Ramos (cell line): Measurements from ENCODE around the gene TMEM106C.

Experiments
- in situ Hi-C: fragments of 300-500 bp; cut with MboI; formaldehyde crosslinking; loops from one replicate; pipeline ENCODE4 v1.14.3; 2022; ENCODE audit warnings: low sequenced_read_pairs; ENCODE audit not compliant: unreplicated experiment

Gene TMEM106C

DNA sequence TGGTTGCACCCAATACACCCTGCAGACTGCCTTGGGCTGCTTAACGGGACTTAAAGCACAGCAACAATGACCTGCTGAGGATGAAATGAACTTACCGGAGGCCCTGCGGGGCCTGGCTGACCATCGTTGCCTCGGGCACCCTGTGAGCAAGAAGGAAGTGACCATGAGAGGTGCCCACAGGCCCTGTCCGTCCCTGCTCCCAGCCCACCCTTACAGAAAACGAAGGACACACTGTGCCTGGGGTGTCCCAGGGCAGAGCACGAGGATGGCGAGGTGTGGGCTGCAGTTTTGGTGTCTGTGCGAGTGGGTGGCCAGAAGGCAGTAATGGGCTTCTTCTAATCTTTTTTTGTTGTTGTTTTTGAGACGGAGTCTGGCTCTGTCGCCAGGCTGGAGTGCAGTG is 26.3 kb downstream of the TMEM106C start:
- in situ Hi-C loops = no loop called here

- in situ Hi-C loops = no loop called here
These were observed 27.1 kb downstream of the TMEM106C start for GRCh38 chr12:47990351-47991105.

DNA sequence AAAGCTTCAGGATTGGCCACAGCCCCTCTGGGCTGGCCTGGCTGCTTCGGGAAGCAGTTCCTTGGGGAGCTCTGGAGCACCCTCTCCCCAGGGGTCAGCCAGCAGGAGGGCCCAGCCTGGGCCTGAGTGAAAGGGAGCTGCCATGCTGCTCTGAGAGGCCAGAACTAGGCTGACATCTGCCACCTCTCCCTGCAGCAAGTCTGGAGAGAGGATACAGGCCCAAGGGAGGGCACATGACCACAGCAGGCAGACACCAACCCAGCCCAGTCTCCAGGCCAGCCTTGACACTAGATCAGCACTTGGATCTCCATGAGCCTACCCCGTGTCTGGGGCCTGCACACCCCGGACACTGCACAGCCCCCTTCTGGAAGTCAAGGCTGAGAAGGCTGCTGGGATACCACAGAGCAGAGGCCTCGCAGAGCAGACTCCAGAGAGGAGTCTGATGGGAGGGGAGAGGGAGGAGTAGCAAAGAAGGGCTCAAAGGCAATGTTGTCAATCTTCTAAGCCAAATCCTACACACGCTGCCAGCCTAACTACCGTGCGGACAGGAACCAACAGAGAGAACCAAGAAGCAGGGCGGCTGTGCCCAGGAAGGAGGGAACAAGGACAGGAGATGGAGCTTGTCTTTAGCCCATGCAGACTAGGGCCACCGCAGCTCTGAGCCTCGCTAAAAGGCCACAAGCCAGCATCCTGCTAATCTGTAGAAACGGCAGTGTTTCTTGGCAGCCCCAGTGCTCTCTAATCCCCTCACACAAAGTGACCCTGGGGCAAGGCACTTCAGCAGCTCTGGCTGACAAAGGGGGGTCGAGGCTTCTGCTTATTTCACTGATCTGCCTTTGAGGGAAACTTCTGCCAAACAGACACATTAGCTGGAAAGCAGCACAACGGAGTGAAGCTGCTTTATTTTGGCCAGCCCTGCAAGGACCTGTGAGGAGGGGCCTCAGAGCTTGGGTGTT is 28.0 kb downstream of the TMEM106C start:
- in situ Hi-C loops = no loop called here

DNA sequence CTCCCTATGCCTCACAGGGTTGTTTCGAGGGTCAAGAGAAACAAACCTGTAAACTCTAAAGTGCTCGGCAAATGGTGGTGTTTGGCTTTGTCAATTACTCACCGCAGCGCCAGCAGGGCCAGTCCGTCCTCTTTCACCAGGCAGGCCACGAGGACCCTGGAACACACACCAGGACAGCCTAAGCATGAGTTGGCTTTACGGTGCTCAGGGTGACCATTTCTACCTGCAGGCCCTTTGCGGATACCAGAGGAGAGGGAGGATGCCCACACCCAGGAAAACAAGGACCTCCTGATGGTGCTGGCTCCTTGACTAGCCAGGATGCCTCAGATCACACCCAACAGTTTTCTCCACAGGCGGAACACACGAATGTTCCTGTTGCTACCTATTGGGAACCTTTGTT is 29.4 kb downstream of the TMEM106C start:
- in situ Hi-C loops = no loop called here

DNA sequence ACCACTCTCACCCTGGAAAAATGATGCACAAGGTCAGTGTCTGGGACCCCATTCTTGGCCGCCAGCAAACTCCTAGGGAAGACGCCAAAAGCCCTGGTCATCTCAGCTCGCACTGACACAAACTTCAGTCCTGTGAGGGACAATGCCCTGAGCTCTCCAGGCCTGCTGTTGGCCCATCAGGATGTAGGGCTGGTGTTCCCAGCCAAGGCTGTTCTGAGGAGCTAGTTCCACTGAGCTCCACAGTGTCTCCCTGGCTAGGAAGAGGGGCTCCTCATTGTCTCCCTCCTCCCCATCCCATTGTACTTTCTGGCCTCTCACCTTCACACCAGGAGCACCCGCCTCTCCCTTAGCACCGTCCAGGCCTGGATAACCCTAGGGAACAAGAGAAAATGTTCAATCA is 30.1 kb downstream of the TMEM106C start:
- in situ Hi-C loops = no loop called here

GRCh38 chr12:47995981-47996401 is 32.6 kb downstream of the TMEM106C start:
- in situ Hi-C loops = no loop called here

- in situ Hi-C loops = no loop called here
These were observed 33.9 kb downstream of the TMEM106C start for GRCh38 chr12:47997321-47997720.

DNA sequence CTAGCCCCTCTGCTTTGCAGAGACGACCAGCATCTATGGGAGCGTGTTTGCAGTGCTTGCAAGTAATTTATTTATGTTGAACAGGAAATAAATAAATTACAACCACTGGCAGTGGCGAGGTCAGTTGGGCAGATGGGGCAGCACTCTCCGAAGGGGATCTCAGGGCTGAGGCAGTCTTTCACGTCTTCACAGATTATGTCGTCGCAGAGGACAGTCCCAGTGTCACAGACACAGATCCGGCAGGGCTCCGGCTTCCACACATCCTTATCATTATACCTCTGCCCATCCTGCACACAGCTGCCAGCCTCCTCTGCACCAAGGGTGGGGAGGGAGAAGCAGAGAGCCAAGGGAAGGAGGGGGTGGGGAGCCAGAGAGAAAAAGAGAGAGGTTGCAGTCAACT is 36.4 kb downstream of the TMEM106C start:
- in situ Hi-C loops = no loop called here

GRCh38 chr12:48000878-48001504 is 37.6 kb downstream of the TMEM106C start:
- in situ Hi-C loops = no loop called here

DNA sequence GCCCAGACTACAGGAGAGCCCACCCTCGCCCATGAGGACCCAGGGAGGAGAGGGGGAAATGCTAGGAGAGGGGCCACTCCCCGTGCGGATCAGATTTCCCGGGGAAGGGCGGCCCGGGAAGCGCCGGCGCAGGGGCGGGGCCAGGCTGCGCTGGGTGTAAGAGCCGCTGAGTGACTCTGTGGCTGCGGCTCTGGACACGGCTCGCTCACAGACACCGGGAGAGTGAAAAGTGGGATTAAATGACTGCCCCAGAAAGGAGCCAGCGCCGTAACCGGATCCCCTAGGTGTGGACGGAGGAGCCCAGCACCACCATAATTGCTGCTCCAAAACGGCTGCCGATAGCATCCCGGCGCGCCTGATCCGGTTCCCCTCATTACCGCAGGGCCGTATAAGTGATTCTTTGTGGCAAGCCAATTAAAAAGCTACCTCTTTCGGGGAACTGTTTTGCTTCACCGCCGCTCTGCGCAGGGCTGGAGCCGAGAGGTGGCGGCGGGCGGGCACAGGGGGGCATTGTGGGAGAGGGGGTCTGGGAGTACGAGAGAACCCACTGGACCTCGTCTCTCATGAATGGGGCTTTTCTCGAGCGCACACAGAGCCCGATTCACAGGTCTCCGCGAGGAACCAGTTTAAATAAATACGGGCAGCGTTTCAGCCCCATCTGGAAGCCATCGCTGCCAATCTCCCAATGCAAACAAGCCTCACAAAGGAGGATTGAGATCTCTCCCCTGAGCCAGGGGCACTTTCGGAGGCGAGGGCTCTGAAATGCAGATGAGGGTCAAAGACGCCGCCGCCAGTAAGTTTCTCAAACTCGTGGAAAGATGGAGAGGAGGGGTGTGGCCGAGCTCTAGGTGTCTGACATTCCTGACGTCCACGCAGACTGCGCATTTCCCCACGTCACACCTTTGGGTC is 38.4 kb downstream of the TMEM106C start:
- in situ Hi-C loops = no loop called here

- in situ Hi-C loops = no loop called here
These were observed 39.0 kb downstream of the TMEM106C start for GRCh38 chr12:48002414-48002730.

DNA sequence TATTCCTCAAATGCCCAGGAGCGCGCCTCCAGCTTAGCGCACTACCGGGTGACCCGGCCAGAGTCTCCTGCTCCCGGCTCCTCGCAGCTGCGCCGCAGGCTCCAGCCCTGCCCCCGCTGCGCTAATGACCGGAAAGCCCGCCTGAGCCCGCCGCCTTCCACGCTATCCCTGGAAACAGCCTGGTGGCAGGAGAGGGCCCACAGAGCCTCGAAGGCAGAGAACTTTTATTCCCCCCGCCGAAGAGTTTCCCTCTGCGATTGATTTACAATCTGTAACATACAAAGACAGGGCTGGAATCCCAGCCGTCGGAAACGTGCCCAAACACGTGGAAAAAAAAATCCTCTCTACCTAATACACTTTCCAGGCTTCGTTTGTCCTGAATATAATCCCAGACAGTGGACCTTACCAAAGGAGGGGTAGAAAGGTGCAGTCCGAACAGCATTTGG is 39.4 kb downstream of the TMEM106C start:
- in situ Hi-C loops = no loop called here

- in situ Hi-C loops = no loop called here
These were observed 40.0 kb downstream of the TMEM106C start for GRCh38 chr12:48003226-48004052.

GRCh38 chr12:48004053-48004941 is 40.9 kb downstream of the TMEM106C start, which contains the start of gene COL2A1:
Gene COL2A1 (minus strand): TSS chr12:48004476. CDS start chr12:48004321, 155 bp downstream.
- in situ Hi-C loops = no loop called here

DNA sequence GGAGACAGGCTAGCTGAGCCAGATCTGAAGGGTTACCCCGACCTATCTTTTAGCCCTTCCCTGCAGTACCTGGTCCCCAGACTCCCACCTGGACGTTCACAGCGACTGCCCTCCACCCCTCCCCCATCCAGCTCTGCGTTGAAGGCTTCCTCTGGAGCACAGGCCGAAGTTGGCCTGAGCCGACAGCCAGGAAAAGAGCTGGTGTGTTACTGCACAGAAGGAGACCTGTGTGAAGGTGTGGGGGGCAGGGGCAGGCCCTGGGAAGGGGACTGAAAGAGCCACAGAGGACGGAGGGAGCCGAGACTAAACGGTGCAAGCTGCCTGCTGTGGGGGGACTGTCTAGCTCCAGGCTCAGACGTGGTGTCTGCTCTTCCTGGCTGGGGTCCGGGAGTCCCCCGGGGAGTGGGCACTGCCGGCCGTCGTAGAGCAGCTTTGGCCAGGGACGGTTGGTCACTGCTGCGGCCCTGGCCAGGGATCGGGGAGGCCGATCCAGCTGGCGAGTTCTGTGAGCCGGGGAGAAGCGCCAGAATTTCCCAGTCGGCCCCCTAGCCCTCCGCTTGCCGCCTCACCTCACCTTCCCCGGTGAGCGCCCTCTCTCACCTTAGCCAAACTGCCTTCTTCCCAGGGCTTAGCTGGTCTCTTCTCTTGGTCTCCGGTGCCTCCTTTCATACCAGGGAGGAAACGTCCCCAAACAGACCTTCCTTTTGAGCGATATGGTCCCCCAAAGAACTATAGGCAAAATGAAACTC is 41.8 kb downstream of the TMEM106C start:
- in situ Hi-C loops = no loop called here

DNA sequence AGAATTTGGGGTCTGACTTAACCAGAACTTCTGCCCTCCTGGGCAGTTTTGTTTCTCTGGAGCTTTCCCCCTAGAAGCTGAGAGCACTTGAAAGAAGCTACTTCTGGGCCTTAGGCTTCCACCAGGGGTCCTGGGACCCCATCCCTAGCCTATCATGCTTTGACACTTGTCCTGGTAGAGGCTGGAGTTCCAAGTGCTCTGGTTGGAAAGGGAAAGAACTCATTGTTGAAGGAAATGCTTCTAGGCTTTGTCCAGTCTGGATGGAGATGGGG is 42.3 kb downstream of the TMEM106C start:
- in situ Hi-C loops = no loop called here

DNA sequence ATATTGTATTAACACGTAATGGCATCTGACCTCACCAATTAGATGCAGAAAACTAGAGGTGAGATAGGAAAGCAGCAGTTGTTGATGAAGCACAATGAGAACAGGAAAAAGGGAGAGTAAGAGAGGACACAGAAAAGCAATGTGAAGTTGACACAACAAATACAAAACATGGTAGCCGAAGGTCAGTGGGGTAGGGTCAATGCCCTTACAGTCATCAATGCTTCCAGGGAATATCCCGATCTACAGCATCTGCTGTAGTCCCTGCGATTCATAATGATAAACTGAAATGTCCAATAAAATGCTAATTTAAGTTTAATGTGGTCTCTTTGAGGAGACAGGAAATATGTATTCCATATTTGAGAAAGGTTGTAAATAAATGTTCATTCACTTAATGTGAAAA is 43.8 kb downstream of the TMEM106C start:
- in situ Hi-C loops = no loop called here

DNA sequence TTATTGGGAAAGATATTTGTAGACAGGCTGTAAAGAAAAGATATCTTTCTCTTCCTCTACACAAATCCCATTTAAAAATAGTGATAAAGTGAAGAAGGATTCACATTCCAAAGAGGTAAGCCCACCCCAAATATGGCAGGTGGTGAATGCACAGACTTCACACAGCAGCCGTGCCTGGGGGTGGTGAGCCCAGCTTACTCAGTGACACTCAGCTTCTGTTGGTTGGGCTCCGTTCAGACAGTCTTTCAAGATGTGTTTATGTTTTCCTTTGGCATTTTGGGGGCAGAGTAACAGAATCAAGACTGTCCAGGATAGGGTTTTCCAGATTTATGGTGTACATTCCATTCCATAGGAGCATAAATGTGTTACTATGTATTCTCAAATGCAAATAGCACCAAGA is 45.0 kb downstream of the TMEM106C start:
- in situ Hi-C loops = no loop called here
